ENCODE results near the gene C17orf78. TPM values are rescaled to one million over a fixed set of nuclear protein-coding genes. Genes with fewer than 3 reads are reported as not detected.
"Not testable (repeated sequence)": the region's sequence is repeated elsewhere in the genome, so short reads cannot be mapped to it uniquely, and the experiment has no call there.

The C17orf78 gene
- total RNA-seq = not detected

DNA sequence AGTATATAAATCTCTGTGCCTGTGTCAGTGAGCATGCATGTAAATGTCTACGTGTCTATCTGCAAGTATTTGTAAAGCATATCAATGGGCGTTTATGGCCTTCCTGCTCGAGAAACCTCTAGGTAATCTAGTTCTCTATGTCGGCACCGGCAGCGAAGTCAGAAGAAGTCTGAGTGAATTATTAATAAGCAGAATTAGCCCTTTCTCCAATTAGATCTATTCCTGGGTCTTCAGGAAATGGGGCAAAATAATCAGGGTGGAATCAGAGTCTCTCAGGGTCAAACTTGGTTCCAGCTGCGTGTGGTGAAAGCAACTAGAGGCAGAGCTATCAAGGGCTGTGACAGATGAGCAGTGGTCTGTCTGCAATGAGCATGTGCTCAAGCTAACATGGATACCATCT, at the start of gene C17orf78:
TSS of gene C17orf78 (plus strand) at position 280 of the 400 bp plus-strand sequence. CDS start at position 388, 108 bp downstream.
- no peak for DNase-seq (ENCODE audit: low spot score)

DNA sequence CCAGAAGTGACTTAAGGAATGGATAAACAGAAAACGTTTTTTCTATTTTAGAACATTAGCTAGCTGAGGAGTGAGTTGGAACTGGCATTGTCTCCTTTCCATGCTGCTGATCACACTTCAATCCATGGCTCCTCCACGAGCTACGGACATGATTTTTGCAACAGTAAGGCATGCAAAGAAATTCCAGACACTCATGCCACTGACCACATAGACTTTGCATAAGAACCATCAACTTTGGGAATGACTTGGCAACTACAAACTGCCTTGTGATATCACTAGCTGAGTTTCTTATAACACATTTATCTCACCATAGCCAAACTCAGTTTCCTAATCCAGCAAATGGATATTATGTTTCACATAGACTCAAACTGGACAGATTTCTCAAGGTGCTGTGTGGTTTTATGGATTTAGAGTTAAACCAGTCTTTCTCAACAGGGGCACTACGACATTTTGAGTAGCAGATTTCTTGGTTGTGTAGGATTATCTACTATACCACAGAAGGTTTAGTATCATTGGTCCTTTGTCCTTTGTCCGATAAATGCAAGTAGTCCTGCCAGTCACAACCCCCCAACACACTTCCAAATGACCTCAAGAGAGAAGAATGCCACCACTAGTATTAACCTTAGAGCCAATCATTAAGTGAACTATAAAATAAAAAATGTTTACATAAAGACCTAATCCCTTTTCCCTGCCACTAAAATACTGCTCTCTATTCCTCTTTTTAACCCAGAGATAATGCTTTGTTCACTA, 48.3 kb upstream of the C17orf78 start:
- no peak for DNase-seq (ENCODE audit: low spot score)

GRCh38 chr17:37338847-37339246, 36.9 kb upstream of the C17orf78 start:
- DNase-seq (ENCODE audit: low spot score) = no peak

DNA sequence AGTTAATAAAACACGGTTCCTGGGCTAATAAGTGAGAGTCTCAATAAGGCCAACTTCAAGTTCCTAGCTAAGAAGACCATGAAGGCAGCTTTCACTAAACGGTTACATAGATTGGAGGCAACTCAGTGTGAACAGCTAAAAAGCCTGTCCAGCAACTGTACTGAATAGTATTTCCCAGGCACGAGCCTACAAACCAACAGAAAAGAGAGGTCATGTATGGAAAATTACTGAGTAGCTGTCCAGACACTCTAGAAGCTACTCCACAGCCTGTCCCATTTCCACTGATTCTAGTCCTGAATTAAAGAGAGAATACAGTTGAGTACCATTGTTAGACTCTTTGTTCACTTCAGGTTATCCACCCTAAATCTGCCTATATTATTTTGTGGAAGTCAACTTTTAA, 36.5 kb upstream of the C17orf78 start:
- no peak for DNase-seq (ENCODE audit: low spot score)

GRCh38 chr17:37340804-37341203, 35.0 kb upstream of the C17orf78 start:
- DNase-seq (ENCODE audit: low spot score) = no peak

DNA sequence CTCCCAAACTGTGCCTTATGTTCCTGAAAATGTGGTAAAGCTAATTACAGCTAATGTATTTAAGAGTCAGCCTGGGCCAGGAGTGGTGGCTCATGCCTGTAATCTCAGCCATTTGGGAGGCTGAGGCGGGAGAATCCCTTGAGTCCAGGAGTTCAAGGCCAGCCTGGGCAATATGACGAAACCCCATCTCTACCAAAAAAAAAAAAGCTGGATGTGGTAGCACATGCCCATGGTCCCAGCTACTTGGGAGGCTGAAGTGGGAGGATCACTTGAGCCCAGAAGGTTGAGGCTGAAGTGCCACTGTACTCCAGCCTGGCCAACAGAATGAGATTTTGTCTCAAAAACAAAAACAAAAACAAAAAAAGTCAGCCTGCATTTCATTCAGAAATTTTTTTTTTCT, 33.2 kb upstream of the C17orf78 start:
- DNase-seq (ENCODE audit: low spot score) = no peak

DNA sequence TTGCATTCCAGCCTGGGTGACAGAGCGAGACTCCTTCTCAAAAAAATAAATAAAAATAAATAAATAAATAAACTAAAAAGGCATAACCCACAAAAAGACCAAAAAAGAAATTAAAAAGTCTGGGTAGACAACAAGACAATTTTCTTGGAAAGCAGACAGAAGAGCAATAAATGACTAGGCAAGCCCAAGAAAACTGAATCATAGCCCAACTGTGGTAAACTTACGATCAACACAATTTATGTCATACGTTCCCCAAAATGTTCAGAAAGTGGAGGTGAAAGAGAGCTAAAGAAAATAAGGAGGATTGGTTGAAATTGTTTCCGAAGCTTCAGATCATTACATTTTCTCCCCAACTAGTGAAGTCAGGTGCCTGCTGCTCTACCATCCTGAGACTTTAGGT, 31.3 kb upstream of the C17orf78 start:
- no peak for DNase-seq (ENCODE audit: low spot score)

DNA sequence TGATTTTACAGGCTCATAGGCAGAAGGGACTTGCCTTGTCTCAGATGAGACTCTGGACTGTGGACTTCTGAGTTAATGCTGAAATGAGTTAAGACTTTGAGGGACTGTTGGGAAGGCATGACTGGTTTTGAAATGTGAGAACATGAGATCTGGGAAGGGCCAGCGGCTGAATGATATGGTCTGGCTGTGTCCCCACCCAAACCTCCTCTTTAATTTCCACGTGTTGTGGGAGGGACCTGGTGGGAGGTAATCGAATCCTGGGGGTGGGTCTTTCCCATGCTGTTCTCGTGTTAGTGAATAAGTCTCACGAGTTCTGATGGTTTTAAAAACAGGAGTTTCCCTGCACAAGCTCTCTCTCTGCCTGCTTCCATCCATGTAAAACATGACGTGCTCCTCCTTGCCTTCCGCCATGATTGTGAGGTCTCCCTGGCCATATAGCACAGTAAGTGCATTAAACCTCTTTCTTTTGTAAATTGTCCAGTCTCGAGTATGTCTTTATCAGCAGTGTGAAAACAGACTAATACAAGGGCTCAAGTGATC, 28.9 kb upstream of the C17orf78 start:
- DNase-seq (ENCODE audit: low spot score) = not testable (repeated sequence)

DNA sequence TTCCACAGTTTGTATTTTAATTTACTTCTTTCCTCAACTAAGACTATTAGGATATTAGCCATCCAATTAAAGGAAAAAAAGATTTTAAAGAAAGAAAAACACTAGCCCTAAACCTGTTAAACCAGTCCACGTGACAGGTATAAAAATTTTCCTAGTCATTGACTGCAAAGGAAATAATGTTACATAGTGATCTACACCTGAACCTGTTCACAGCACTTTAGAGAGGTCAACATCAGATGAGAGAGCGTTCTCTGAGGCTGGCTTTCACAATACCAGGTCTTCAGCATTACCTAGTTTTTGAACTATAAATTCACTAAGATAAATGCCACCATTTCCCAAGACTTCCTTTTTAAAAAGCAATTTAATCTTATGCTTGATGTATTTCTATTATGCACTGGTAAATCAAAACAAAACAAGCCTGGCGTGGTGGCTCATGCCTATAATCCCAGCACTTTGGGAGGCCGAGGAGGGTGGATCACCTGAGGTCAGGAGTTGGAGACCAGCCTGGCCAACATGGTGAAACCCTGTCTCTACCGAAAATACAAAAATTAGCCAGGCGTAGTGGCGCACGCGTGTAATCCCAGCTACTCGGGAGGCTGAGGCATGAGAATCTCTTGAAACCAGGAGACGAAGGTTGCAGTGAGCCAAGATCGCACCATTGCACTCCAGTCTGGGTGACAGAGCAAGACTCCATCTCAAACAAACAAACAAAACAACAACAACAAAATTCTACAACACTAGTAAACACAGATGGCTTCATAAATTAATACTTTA, 18.8 kb upstream of the C17orf78 start:
- not testable (repeated sequence) for DNase-seq (ENCODE audit: low spot score)

- DNase-seq (ENCODE audit: low spot score) = peak; percentile 58
Observed at GRCh38 chr17:37358098-37358829, 17.5 kb upstream of the C17orf78 start.

- peak; percentile 93 for DNase-seq (ENCODE audit: low spot score)
Observed at GRCh38 chr17:37358830-37359681, 16.7 kb upstream of the C17orf78 start.

- DNase-seq (ENCODE audit: low spot score) = no peak
Observed at GRCh38 chr17:37359682-37360188, 16.1 kb upstream of the C17orf78 start.

DNA sequence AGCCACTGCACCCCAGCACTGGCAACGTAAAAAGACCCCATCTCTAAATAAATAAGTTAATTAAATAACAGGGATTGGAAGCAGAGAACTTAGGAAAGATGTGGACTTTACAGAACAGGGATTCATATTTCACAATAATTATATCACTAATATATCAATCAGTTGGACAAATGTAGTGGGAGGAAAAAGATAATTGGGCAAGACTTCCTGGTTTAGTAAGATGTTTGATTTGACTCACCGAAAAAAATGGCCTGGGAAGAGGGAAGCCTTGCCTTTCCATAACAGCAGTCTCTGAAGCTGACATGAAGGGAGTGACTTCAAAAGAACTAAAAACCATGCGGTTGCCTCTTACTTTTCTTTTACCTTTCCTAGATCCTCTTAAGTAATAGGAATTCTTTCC, 15.2 kb upstream of the C17orf78 start:
- DNase-seq (ENCODE audit: low spot score) = no peak

DNA sequence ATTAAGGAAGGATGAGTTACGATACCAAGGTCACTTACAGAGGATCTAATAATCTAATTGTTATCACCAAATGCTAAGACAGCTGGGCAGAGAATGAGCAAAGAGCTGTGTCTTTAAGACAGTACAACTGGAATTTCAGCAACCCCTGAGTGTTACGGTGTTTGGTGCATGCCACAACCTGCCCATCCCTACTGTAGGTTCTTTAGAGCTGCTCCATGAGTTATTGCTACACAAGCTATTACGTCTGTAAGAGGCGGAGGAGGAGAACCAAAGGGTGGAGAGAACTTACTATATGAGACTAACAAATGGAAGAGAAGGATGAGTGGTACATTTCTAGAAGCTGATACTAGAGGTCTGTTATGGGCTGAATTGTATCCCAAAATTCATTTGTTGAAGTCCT, 14.2 kb upstream of the C17orf78 start:
- peak; percentile 58 for DNase-seq (ENCODE audit: low spot score)

DNA sequence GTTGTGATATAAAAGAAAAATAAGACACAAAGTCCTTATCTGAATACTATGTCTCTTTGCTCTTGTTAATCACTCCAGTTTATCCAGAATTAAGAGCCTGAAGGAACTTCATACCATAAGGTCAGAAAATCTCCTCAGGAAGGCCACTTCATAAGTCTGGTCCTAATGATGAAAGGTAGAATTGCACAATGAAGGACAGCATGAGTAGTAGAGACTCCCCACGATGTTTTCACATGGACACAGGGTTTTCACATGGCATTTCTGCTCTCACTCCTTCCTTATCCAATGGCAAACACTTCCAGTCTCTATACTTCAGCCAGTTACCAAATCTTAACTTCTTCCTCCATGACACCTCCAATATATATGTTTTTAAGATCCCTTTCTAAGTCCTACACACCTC, 10.2 kb upstream of the C17orf78 start:
- DNase-seq (ENCODE audit: low spot score) = no peak

GRCh38 chr17:37368577-37368976, 7.2 kb upstream of the C17orf78 start:
- DNase-seq (ENCODE audit: low spot score) = no peak

DNA sequence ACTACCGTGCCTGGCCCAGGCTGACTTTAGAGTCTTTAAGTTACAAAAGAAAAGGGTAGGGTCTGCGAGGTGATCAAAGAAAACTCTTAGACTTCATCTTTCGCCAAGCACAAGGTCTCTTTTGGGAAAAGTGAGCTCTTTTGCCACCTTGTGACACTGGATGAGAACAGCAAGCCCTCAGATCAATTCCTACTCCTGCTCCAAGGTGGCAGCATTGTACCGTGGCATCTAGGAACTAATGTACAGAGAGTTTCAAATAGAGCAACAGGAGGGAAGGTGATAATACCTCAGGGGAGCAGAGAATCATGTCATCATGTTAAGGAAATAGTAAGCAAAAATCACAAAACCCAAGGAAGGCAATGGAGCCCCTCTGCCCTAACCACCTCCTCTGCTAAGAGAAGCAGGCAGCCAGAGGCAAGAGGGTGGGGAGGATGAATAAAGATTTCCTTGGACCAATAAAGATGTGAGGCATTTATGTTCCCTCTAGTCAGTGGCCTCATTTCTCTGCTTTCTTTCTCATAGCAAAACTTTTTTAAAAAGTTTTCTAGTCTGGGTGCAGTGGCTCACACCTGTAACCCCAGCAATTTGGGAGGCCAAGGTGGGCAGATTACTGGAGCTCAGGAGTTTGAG, 2.1 kb upstream of the C17orf78 start:
- peak; percentile 67 for DNase-seq (ENCODE audit: low spot score)

DNA sequence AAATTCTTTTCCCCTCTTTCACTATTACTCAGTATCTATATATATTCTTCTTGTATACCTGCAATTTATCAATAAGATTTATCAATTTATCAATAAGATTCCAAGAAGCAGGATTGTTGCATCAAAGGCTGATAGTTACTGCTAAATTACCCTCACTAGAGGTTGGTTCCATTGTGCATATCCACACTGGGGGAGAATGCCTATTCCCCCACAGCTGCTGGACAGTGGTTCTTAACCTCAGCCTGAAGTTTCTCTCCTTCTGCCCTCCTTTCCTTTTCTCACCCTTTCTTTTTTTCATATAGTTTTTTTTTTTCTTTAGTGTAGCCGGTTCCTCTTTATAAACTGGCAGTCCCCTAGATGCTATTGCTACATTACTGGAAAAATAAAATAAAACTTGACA, 6.3 kb downstream of the C17orf78 start:
- no peak for DNase-seq (ENCODE audit: low spot score)

- DNase-seq (ENCODE audit: low spot score) = no peak
Observed at GRCh38 chr17:37384560-37385149, 8.9 kb downstream of the C17orf78 start.

GRCh38 chr17:37385474-37385990, 9.7 kb downstream of the C17orf78 start:
- DNase-seq (ENCODE audit: low spot score) = no peak

Data from ureter (tissue), 1 donor.